ENCODE results near the gene KRT73. TPM values are rescaled to one million over a fixed set of nuclear protein-coding genes. Genes with fewer than 3 reads are reported as not detected.

The KRT73 gene
- total RNA-seq, 4 donors from 2014 or later, result 3.0 to 15.3 (median 6.0) TPM

DNA sequence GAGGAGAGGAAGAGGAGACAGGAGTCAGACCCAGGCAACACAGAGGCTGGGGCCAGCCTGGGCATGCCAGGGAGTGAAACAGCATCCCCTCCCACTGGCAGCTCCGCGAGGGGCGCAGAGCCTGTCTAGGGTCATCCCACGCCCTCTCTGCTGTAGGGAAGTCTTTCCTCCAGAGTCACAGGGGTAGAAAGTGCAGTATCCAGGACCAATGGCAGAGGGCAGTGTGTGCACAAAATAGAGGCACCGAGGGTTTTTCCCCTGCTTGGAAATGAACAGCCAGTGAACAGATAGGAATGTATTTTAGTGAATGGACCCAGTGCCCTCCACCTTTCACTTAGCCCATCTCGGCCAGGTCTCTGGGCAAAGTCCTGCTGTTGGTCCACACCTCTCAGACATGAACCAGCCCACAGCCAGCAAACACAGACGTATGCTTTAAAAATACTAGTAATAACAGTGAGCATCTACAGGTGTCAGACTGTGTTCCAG lies 35.3 kb downstream of the KRT73 start:
- 11 to 13% methylated on average over 7 of the region's 7 CpGs for WGBS, 2 donors
- intact Hi-C loops (cut with DNase I; ENCODE audit: low total_unique reads), result loop anchor here (5.0 kb wide), 1 partner anchor 299 kb away; no protein-coding TSS in a partner anchor
- H3K4me3 ChIP-seq (ENCODE audit: low read depth, poor library complexity, severe bottlenecking), result no peak overlapping the region
- DNase-seq (ENCODE audit: low spot score in 2 of 2), result peak; percentile 71 to 87
- TF ChIP-seq CTCF (IDR thresholded peaks at IDR 0.05), result peak in 1 of 3 donors; percentile 58
- TF ChIP-seq POLR2A (IDR thresholded peaks at IDR 0.05), result no peak

DNA sequence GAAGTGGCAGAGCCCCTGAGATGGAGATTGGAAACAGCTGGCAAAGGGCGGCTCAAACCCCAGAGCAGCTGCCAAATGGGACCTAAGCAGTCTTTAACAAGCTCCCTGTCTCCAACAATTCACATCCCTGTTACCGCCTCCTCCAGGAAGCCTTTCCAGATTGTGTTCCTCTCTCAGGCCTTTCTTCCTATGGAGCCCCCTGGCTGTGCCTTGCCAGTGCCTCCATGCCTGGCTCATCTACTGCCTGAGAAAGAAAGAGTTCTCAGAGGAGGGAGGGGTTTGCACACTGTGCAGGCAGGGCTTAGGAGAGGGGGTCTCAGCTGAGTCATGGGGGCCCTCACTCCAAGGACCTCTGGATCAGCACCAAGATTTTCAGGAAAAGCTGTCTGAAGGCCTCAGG lies 35.9 kb downstream of the KRT73 start:
- TF ChIP-seq CTCF (IDR thresholded peaks at IDR 0.05), result no peak
- no peak for TF ChIP-seq POLR2A (IDR thresholded peaks at IDR 0.05)
- H3K4me3 ChIP-seq (ENCODE audit: low read depth, poor library complexity, severe bottlenecking), result no peak overlapping the region
- DNase-seq (ENCODE audit: low spot score in 2 of 2), result no peak
- intact Hi-C loops (cut with DNase I; ENCODE audit: low total_unique reads), result loop anchor here (5.0 kb wide), 1 partner anchor 300 kb away; no protein-coding TSS in a partner anchor
- WGBS, 2 donors, result 74 to 79% methylated on average over 2 of the region's 2 CpGs

GRCh38 chr12:52581481-52581880 lies 36.9 kb downstream of the KRT73 start:
- DNase-seq (ENCODE audit: low spot score in 2 of 2), result peak; percentile 36 to 83
- TF ChIP-seq POLR2A (IDR thresholded peaks at IDR 0.05), result no peak
- TF ChIP-seq CTCF (IDR thresholded peaks at IDR 0.05), result no peak
- intact Hi-C loops (cut with DNase I; ENCODE audit: low total_unique reads), result loop anchor here (5.0 kb wide), 1 partner anchor 301 kb away; no protein-coding TSS in a partner anchor
- H3K4me3 ChIP-seq (ENCODE audit: low read depth, poor library complexity, severe bottlenecking), result no peak overlapping the region
- 17 to 52% methylated on average over 6 of the region's 6 CpGs for WGBS, 2 donors

GRCh38 chr12:52581066-52581465 lies 37.3 kb downstream of the KRT73 start:
- WGBS, 2 donors, result 64 to 66% methylated on average over 7 of the region's 7 CpGs
- DNase-seq (ENCODE audit: low spot score in 2 of 2), result peak in 1 of 2 donors; percentile 78
- intact Hi-C loops (cut with DNase I; ENCODE audit: low total_unique reads), result loop anchor here (5.0 kb wide), 1 partner anchor 301 kb away; no protein-coding TSS in a partner anchor
- H3K4me3 ChIP-seq (ENCODE audit: low read depth, poor library complexity, severe bottlenecking), result no peak overlapping the region
- no peak for TF ChIP-seq CTCF (IDR thresholded peaks at IDR 0.05)
- TF ChIP-seq POLR2A (IDR thresholded peaks at IDR 0.05), result no peak

DNA sequence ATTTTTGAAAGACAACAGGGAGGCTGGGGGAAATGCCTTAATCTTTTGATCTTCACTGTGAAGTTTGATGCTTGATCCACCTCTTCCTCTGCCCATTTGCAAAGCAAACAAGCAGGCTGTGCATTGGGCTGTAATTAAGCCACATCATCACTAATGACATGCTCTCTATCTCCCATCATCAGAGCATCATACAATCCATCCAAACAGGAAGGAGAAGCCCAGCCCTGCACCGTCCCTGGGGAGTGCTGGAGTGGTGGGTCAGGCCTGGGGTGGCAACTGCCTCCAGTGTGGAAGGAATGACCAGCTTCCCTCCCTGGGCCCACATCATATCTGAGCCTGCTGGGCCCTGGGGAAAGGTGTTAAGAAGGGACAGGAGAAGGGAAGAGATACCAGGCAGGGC lies 37.9 kb downstream of the KRT73 start:
- peak in 1 of 2 donors; percentile 84 for DNase-seq (ENCODE audit: low spot score in 2 of 2)
- intact Hi-C loops (cut with DNase I; ENCODE audit: low total_unique reads), result loop anchor here (5.0 kb wide), 1 partner anchor 302 kb away; no protein-coding TSS in a partner anchor
- H3K4me3 ChIP-seq (ENCODE audit: low read depth, poor library complexity, severe bottlenecking), result no peak overlapping the region
- no peak for TF ChIP-seq CTCF (IDR thresholded peaks at IDR 0.05)
- no peak for TF ChIP-seq POLR2A (IDR thresholded peaks at IDR 0.05)
- 29 to 69% methylated on average over 1 of the region's 1 CpG for WGBS, 2 donors
